ENCODE results near the gene AADACL4. TPM values are rescaled to one million over a fixed set of nuclear protein-coding genes. Genes with fewer than 3 reads are reported as not detected.

The AADACL4 gene
- total and polyA plus RNA-seq, 2 of the 8 experiments (the other 6 are each of a cell fraction or from before 2014, with no cell fraction given), result 0.08 TPM; not detected in 1

DNA sequence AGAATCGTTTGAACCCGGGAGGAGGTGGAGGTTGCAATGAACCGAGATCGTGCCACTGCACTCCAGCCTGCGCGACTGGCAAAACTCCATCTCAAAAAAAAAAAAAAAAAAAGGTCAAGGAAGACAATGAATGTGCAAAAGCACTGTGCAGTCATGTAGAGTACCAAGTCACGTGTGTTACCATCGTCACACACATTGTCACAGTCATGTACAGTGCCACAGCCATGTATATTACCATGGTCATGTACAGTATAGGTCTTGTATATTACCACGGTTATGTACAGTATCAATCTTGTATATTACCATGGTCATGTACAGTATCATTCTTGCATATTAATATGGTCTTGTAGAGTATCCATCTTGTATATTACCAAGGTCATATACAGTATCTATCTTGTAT, 38.9 kb upstream of the AADACL4 start:
- Histone ChIP-seq H2BK20ac (ENCODE audit: low read length) (no peak overlapping the region), H4K8ac (ENCODE audit: extremely low read depth, insufficient read depth, low read length) (no peak overlapping the region), H3K79me2 (ENCODE audit: control insufficient read depth in 1 of 2, insufficient read depth in 2 of 2, low read length in 2 of 2) (peaks cover 4 to 76% of the 10 kb centered on the region in 2 experiments; a peak in 3 of 4 replicates), H2AFZ (ENCODE audit: low read length) (no peak overlapping the region), H3K4me1 (replicated peaks in 1 of 4; ENCODE audit: control insufficient read depth in 3 of 4, insufficient read depth in 4 of 4, low read length in 3 of 4) (peaks cover 8 to 27% (median 13%) of the 10 kb centered on the region in 4 experiments), H3K79me1 (ENCODE audit: low read depth, low read length) (peaks cover 6% of the 10 kb centered on the region; the same call in 1 of the 2 replicates), H3K36me3 (ENCODE audit: control insufficient read depth in 2 of 4, insufficient read depth in 4 of 4, low read length in 3 of 4) (peaks cover 0 to 22% (median 0%) of the 10 kb centered on the region in 4 experiments; a peak in 2 of 8 replicates), H3K4me2 (ENCODE audit: insufficient read depth in 1 of 2, low read depth in 2 of 2, low read length in 2 of 2) (no peak overlapping the region), H2BK12ac (ENCODE audit: low read depth, low read length) (no peak overlapping the region), H4K20me1 (replicated peaks in 1 of 2; ENCODE audit: control insufficient read depth in 1 of 2, insufficient read depth in 2 of 2, low read length in 2 of 2) (peaks cover 15 to 21% of the 10 kb centered on the region in 2 experiments), H3K14ac (ENCODE audit: insufficient read length) (no peak overlapping the region), H2BK15ac (ENCODE audit: low read length) (no peak overlapping the region), H3K27ac (ENCODE audit: low read depth, low read length) (no peak overlapping the region), H3K9me3 (ENCODE audit: insufficient read depth in 2 of 2, low read depth in 1 of 2, low read length in 1 of 2) (peaks cover 0 to 2% of the 10 kb centered on the region in 2 experiments; a peak in 1 of 4 replicates), H3K18ac (ENCODE audit: extremely low read depth, low read length) (no peak overlapping the region), H3K4me3 (ENCODE audit: extremely low read depth in 1 of 4, insufficient read depth in 2 of 4, low read depth in 3 of 4, low read length in 4 of 4) (no peak overlapping the region), H3K4ac (replicated peaks; ENCODE audit: insufficient read length, low read depth, low read length) (no peak overlapping the region), H4K5ac (ENCODE audit: insufficient read length, low read depth, low read length) (no peak overlapping the region), H2BK120ac (replicated peaks; ENCODE audit: low read depth, low read length) (no peak overlapping the region), H3K9ac (replicated peaks in 1 of 4; ENCODE audit: extremely low read depth in 1 of 4, low read depth in 3 of 4, low read length in 3 of 4) (no peak overlapping the region), H3K23ac (ENCODE audit: insufficient read length) (no peak overlapping the region), H2BK5ac (ENCODE audit: low read depth, low read length) (no peak overlapping the region), H3K23me2 (ENCODE audit: low read depth, low read length) (no peaks in the 10 kb centered on the region), H3K27me3 (replicated peaks in 1 of 4; ENCODE audit: control insufficient read depth in 3 of 4, extremely low read depth in 1 of 4, insufficient read depth in 3 of 4, low read length in 3 of 4) (no peaks in the 10 kb centered on the region), H2AK5ac (ENCODE audit: low read depth, low read length) (no peak overlapping the region), H4K91ac (replicated peaks; ENCODE audit: insufficient read length, low read length) (no peak overlapping the region), H3K56ac (replicated peaks; ENCODE audit: insufficient read length, low read depth, low read length) (no peak overlapping the region)
- DNase-seq (ENCODE audit: low read depth in 1 of 2, low spot score in 2 of 2) (no peak), FAIRE-seq (no peak)
- CTCF ChIA-PET (ENCODE audit: partially characterized antibody), result interaction anchor here (0.6 to 9.4 kb wide), 5 partner anchors 9 to 54 kb away, joined by 3 to 130 read pairs (median 3); partner anchors contain the start of gene DHRS3
- TF ChIP-seq GABPA (IDR thresholded peaks at IDR 0.05; ENCODE audit: borderline replicate concordance, insufficient read depth, low read length) (no peak), GTF2F1 (IDR thresholded peaks at IDR 0.05; ENCODE audit: borderline replicate concordance, low read depth, low read length) (no peak), KDM4A (IDR thresholded peaks at IDR 0.05; ENCODE audit: low read depth, low read length, severe bottlenecking) (no peak), CEBPB (IDR thresholded peaks at IDR 0.05; ENCODE audit: low read depth, low read length) (no peak), HDAC6 (IDR thresholded peaks at IDR 0.05; ENCODE audit: low read depth, low read length) (no peak), POLR2A (IDR thresholded peaks at IDR 0.05; ENCODE audit: control extremely low read depth in 1 of 2, low read depth in 2 of 2, low read length in 2 of 2) (no peak), POLR2AphosphoS5 (IDR thresholded peaks at IDR 0.05; ENCODE audit: low read depth, low read length) (no peak), SAP30 (IDR thresholded peaks at IDR 0.05; ENCODE audit: insufficient read depth, insufficient replicate concordance, low read length) (no peak), ATF2 (IDR thresholded peaks at IDR 0.05; ENCODE audit: low read length) (no peak)
- WGBS, 2 experiments (ENCODE audit: extremely low coverage in 1 of 2, insufficient coverage in 1 of 2, insufficient read length in 1 of 2, insufficient replicate concordance in 2 of 2, low coverage in 1 of 2, low lambda C conversion rate in 2 of 2, missing lambda C conversion rate in 1 of 2), result 86% methylated on average over 9 of the region's 9 CpGs; no CpG with 5 or more reads in 1 of the 2 experiments
- POLR2A ChIA-PET (ENCODE audit: partially characterized antibody), result interaction anchor here (0.7 to 7.3 kb wide), 2 partner anchors 12 to 126 kb away, joined by 3 to 107 read pairs; partner anchors contain the start of gene DHRS3

Data from H1 (cell line).